ENCODE data around the gene FMNL2.

The FMNL2 gene

DNA sequence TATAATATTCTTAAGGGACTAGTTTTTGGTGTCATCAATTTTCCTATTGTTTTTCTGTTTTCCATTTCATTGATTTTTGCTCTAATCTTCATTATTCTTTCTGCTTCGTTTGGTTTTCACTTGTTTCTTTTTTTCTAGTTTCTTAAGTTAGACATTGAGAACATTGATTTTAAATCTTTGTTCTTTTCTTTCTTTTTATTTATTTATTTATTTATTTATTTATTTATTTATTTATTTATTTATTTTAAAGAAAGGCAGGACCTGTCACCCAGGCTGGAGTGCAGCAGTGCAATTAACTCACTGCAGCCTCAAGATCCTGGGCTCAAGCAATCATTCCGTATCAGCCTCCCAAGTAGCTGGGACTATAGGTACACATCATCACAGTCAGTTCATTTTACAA is 7.0 kb upstream of the FMNL2 start:
- no peak for DNase-seq (ENCODE audit: low read depth)
- TF ChIP-seq, protein P1, sequence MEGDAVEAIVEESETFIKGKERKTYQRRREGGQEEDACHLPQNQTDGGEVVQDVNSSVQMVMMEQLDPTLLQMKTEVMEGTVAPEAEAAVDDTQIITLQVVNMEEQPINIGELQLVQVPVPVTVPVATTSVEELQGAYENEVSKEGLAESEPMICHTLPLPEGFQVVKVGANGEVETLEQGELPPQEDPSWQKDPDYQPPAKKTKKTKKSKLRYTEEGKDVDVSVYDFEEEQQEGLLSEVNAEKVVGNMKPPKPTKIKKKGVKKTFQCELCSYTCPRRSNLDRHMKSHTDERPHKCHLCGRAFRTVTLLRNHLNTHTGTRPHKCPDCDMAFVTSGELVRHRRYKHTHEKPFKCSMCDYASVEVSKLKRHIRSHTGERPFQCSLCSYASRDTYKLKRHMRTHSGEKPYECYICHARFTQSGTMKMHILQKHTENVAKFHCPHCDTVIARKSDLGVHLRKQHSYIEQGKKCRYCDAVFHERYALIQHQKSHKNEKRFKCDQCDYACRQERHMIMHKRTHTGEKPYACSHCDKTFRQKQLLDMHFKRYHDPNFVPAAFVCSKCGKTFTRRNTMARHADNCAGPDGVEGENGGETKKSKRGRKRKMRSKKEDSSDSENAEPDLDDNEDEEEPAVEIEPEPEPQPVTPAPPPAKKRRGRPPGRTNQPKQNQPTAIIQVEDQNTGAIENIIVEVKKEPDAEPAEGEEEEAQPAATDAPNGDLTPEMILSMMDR (IDR thresholded peaks at IDR 0.05; ENCODE audit: control insufficient read depth, extremely low read depth, insufficient read depth) = no peak
- H3K4me3 ChIP-seq (ENCODE audit: low read depth, low read length) = no peak overlapping the region

DNA sequence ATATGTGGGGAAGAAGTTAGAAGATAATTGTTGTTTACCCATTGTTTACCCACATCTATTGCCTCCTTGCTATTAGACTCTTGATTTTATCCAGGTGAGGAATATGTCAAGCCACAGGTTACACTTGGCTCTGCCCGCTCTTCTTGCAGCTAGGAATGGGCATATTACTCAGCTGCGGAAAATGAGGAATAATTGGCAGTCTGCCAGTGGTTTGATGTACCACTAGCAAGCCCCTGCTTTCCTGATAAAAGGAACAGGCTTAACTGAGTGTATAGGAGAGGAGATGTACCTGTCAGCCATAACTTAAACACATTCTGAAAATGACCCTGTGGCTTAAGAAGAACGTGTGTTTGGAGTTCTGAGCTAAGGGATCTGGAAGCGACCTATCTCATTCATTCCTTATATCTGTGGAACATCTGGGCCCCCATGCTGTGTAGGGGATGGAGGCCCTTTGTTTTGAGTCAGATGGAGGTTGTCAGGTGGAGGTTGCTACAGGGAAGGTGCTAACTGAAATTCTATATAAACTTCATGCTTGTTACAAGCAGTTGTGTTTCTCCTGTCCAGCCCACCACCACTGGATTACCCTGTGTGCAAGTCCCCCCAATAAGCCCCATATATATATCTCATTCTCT is 4.6 kb upstream of the FMNL2 start:
- no peak for DNase-seq (ENCODE audit: low read depth)
- no peak overlapping the region for H3K4me3 ChIP-seq (ENCODE audit: low read depth, low read length)
- TF ChIP-seq, protein P1 (IDR thresholded peaks at IDR 0.05; ENCODE audit: control insufficient read depth, extremely low read depth, insufficient read depth) = no peak

DNA sequence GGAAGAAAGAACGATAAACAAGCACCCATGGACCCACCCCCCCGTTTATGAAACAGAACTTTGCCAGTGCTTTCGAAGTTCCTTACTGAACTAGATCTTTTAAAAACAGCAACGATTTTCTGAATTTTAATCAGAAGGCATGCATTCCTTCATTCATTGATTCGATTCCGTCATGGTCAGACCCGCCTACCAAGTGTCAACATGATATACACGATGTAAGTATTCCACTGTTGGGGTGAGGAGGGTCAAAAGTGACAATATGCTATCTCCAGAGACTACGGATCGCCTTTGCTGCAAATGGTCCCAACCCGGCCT is 316 bp upstream of the FMNL2 start:
- DNase-seq (ENCODE audit: low read depth) = no peak
- peak overlapping the region; percentile 58 for H3K4me3 ChIP-seq (ENCODE audit: low read depth, low read length)
- TF ChIP-seq, protein P1 (IDR thresholded peaks at IDR 0.05; ENCODE audit: control insufficient read depth, extremely low read depth, insufficient read depth) = no peak

DNA sequence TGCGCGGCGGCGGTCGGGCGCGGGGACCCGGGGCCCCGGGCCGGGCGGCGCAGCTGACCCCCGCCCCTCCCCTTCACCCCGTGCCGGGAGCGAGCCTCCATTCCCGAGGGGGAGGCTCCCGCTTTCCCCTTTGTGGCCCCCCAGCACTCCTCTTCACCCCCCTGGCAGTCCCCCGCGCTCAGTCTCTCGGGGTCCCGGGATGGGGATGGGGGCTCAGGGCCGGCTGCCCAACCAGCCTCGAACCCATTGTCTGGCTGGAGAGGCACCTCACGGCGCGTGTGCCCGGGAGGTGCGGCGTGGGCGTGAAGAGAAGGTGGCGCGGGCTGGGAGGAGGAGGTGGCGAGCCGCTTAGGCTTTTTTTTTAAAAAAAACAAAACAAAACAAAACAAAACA is 748 bp downstream of the FMNL2 start:
- DNase-seq (ENCODE audit: low read depth) = no peak
- TF ChIP-seq, protein P1 (IDR thresholded peaks at IDR 0.05; ENCODE audit: control insufficient read depth, extremely low read depth, insufficient read depth) = no peak
- peak overlapping the region; percentile 58 for H3K4me3 ChIP-seq (ENCODE audit: low read depth, low read length)

DNA sequence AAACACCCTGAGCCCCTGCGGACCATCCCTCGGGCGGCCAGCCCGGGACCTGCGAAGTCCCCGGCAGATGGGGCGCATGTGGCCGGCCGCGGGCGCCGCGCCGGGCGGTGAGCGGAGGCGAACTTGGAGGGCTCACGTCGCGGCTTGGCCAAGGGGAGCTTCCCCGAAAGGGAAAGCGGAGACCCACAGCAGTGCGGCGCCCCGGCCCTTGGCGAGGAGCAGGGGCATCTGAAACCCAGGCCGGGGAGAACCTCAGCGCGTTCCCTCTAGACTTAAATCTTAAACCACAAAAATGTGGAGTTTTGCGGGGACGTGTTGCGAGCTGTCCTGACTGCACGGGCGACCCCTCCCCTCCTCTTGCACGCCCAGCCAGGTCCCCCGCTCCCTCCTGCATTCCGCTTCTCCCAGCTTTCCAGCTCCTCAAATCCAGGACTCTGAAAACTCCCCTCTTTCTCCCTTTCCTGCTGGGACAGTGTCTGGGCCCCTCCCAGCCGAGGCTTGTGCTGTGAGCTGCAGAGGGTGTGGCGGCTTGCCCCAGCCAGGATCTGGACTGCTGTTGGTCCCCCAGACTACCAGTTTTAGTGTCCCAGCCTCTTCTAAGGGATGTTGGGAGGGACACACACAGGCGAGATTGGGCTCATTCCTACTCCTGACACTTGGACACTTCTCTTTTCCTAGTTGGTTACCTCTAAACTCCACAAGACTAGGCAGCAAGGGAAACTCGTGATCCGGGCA is 1.3 kb downstream of the FMNL2 start:
- no peak overlapping the region for H3K4me3 ChIP-seq (ENCODE audit: low read depth, low read length)
- DNase-seq (ENCODE audit: low read depth) = no peak
- TF ChIP-seq, protein P1 (IDR thresholded peaks at IDR 0.05; ENCODE audit: control insufficient read depth, extremely low read depth, insufficient read depth) = no peak

DNA sequence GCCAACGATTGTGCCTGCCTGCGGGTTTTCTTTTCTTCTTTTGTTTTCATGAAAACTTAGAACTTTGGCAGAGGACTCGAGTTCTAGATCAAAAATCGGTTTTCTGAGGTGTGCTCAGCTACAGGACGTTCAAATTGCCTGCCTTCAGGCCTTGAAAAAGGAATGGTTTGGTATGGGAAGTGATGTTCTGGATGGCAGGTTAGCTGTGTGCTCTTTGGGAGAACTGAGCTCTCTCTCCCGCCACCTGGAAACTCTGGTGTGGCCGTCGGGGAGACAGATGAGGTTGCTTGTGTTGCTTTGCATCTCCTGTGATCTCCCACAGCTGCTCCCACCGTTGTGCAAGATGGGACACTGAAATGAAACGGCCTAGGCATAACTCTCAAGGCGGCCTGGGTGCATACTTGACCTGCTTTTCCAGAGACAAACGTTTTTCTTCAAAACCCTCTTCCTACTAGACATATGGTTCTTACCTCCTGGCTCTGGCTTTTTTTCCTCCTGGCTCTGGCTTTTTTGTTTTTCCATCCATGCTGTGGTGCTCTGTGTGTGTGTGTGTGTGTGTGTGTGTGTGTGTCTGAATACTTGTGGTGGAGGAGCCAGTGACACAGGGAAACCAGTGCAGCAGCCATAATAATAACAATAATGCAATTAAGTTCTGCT is 2.0 kb downstream of the FMNL2 start:
- TF ChIP-seq, protein P1 (IDR thresholded peaks at IDR 0.05; ENCODE audit: control insufficient read depth, extremely low read depth, insufficient read depth) = no peak
- H3K4me3 ChIP-seq (ENCODE audit: low read depth, low read length) = no peak overlapping the region
- no peak for DNase-seq (ENCODE audit: low read depth)

All from LNCaP clone FGC (cell line).